Activated CD4-positive, alpha-beta memory T cell treated with anti-CD3 and anti-CD28 coated beads, Interleukin-2, amount 10 ng/mL, durations not matched to agents 7 days and 5 days (primary cell): Measurements from ENCODE around the gene EPHA7. TPM values are rescaled to one million over a fixed set of nuclear protein-coding genes. Genes with fewer than 3 reads are reported as not detected.

Source experiments
- CTCF ChIA-PET: fragments of 350-600 bp; sonication (Branson Sonifier 250); formaldehyde crosslinking; loops from one replicate; lab custom pipeline; 2021; ENCODE audit warnings: antibody characterized with exemption, inconsistent platforms; lab: Charles Lee
- POLR2A ChIA-PET: fragments of 350-600 bp; sonication (Branson Sonifier 250); formaldehyde crosslinking; loops from one replicate; lab custom pipeline; 2021; ENCODE audit warnings: antibody characterized with exemption; lab: Charles Lee
- DNase-seq: peaks from one replicate; pipeline ENCODE4 v3.0.0-alpha.2; 2020
- H3K27ac Mint-ChIP-seq: one replicate; pipeline ENCODE4 v1.8.0; 2021; ENCODE audit warnings: mild to moderate bottlenecking, mixed read lengths
- H3K27me3 Mint-ChIP-seq: one replicate; pipeline ENCODE4 v1.8.0; 2021; ENCODE audit warnings: mixed read lengths
- H3K36me3 Mint-ChIP-seq: one replicate; pipeline ENCODE4 v1.8.0; 2021; ENCODE audit warnings: low read depth, mixed read lengths
- H3K4me1 Mint-ChIP-seq: one replicate; pipeline ENCODE4 v1.8.0; 2021; ENCODE audit warnings: mixed read lengths
- H3K4me3 Mint-ChIP-seq: one replicate; pipeline ENCODE4 v1.8.0; 2021; ENCODE audit warnings: mild to moderate bottlenecking, mixed read lengths
- H3K9me3 Mint-ChIP-seq: one replicate; pipeline ENCODE4 v1.8.0; 2021; ENCODE audit warnings: mixed read lengths
- total RNA-seq, 2 experiments: library from RNA; stranded (reverse); gene quantifications; one replicate each; pipeline ENCODE4 v1.2.3, GENCODE V29; 2021

Gene EPHA7
- total RNA-seq: not detected

DNA sequence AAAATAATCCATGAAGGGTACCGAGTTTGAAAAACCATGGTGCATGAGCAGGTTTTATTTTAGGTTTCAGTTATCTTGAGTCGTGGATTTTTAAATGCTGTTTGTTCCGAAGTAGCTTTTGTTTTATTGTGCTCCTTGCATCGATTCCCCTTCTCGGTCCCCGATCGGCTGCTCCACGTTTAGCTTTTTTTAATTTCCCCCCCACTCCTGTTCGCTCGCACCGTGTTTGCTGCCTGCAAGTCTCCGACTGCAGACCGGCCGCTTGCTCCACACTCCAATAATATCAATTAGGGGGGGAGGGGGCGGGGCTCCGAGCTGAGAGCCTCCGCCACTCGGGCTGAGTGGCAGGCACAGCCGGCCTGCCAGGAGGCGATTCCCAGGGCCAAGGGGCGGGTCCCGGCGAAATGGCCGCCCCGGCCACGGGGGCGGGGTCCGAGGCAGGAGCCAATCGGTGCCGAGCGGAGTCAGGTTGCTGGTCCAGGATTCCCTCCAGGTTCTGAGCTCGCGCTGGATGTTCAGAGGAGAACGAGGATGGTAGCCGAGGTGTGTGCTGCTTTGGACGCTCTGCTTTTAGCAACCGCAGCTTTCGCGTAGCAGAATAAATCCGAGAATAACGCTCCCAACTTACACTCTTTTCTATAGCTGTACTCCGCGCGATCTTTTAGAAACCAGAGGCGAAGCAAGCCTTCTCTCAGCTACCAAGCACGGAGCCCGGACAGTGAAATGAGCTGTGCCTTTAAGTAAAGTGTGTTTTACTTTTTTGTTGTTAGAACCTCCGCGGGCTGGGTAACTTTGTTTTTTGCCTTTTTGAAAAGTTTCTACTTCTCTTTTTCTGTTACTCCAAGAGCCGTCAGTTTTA is at the start of gene EPHA7:
EPHA7 (minus strand) TSS at position 256 of the 859 bp plus-strand sequence; CDS start at position 38, 218 bp downstream.
- CTCF ChIA-PET: no interaction called here
- POLR2A ChIA-PET: no interaction called here
- no peaks in the 10 kb centered on the region for H3K9me3 Mint-ChIP-seq
- H3K36me3 Mint-ChIP-seq: no peaks in the 10 kb centered on the region
- no peak within 1 kb of the TSS for H3K27ac Mint-ChIP-seq
- H3K4me3 Mint-ChIP-seq: peak within 1 kb of the TSS; percentile 67
- DNase-seq: peak; percentile 37
- H3K27me3 Mint-ChIP-seq: peaks cover 48% of the 10 kb centered on the region
- H3K4me1 Mint-ChIP-seq: peaks cover 21% of the 10 kb centered on the region

DNA sequence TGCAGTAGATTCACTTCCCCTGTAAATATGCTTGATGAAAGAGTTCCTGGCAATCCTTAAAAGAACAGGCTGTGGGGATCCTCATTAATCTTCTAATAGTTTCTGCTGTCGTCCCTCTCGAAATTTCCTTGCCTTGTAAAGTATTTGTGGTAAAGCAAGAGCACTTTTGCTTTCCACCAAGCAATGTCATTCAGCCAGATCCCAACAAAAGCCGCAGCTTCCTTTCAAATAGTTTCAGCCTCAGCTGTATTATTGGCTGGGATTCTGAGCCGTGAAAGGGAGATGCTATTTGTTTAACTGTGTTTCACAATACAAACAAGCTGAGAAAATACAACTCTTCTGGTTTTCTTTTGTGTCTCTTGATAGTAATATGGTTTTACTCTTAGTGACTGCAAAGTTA is 48.9 kb upstream of the EPHA7 start:
- POLR2A ChIA-PET: no interaction called here
- Mint-ChIP-seq H3K27me3 (no peaks in the 10 kb centered on the region), H3K27ac (no peak overlapping the region), H3K9me3 (peaks cover 4% of the 10 kb centered on the region), H3K4me1 (no peaks in the 10 kb centered on the region), H3K4me3 (no peak overlapping the region), H3K36me3 (no peaks in the 10 kb centered on the region)
- CTCF ChIA-PET: no interaction called here
- no peak for DNase-seq

- Mint-ChIP-seq H3K36me3 (no peaks in the 10 kb centered on the region), H3K4me1 (no peaks in the 10 kb centered on the region), H3K4me3 (no peak overlapping the region), H3K27me3 (no peaks in the 10 kb centered on the region), H3K27ac (no peak overlapping the region), H3K9me3 (peaks cover 5% of the 10 kb centered on the region)
- CTCF ChIA-PET: no interaction called here
- DNase-seq: no peak
- POLR2A ChIA-PET: no interaction called here
Observed at GRCh38 chr6:93454533-93454932, 35.2 kb upstream of the EPHA7 start.

DNA sequence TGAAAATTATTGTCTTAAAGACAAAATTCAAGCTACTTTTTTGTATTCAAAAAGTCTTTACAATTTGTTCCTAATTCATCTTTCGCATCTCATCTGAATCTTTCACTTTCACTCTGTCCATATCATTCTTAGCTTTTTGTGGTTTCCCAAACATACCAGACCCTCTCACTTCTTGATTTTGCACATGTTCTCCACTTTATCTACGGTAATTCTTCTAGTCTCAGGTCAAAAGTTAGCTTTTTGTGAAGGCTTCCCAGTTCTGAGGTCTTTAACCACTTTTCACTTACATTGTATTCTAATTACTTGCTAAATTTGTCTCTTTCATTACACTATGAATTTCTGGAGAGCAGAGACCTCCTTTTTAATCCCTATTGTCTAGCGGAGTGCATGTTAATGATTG is 34.6 kb upstream of the EPHA7 start:
- Mint-ChIP-seq H3K4me1 (no peaks in the 10 kb centered on the region), H3K36me3 (no peaks in the 10 kb centered on the region), H3K9me3 (peaks cover 5% of the 10 kb centered on the region), H3K27me3 (no peaks in the 10 kb centered on the region), H3K4me3 (no peak overlapping the region), H3K27ac (no peak overlapping the region)
- ChIA-PET POLR2A (no interaction called here), CTCF (no interaction called here)
- DNase-seq: no peak

- Mint-ChIP-seq H3K27ac (no peak overlapping the region), H3K4me3 (no peak overlapping the region), H3K27me3 (no peaks in the 10 kb centered on the region), H3K4me1 (no peaks in the 10 kb centered on the region), H3K36me3 (no peaks in the 10 kb centered on the region), H3K9me3 (peaks cover 3% of the 10 kb centered on the region)
- ChIA-PET POLR2A (no interaction called here), CTCF (no interaction called here)
- no peak for DNase-seq
Observed at GRCh38 chr6:93447874-93448273, 28.5 kb upstream of the EPHA7 start.

DNA sequence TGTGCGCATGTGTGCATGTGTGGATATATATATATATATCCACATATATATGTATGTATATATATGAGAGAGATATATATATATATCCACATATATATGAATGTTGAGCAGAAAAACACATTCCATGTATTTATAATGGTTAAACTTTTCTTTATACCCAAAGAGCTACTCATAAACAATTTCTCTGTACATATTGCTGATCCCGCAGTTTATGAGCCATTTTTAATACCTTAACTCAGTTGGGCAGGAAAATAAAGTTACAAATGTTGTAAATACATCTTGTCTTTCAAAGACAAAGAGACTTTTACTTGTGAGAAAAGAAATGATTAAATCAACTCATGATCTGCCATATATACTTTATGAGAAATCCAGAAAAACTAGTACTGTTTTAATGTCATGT is 18.1 kb upstream of the EPHA7 start:
- CTCF ChIA-PET: no interaction called here
- no peaks in the 10 kb centered on the region for H3K27me3 Mint-ChIP-seq
- H3K9me3 Mint-ChIP-seq: no peaks in the 10 kb centered on the region
- no peak overlapping the region for H3K4me3 Mint-ChIP-seq
- H3K27ac Mint-ChIP-seq: no peak overlapping the region
- no peaks in the 10 kb centered on the region for H3K4me1 Mint-ChIP-seq
- DNase-seq: no peak
- POLR2A ChIA-PET: no interaction called here
- no peaks in the 10 kb centered on the region for H3K36me3 Mint-ChIP-seq

DNA sequence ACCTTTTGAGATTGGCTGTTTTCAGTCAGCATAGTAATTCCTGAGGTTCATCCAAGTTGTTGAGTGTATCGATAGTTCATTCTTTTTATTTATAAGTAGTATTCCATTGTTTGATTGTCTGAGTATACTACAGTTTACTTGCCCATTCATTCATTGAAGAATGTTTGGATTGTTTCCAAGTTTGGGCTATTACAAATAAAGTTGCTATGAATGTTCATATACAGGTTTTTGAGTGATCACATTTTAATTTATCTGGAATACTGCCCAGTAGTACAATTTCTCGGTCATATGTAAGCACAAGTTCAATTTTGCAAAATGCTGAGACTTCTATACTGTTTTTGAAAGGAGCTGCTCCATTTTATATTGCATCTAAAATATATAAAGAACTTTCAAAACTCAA is 14.2 kb upstream of the EPHA7 start:
- POLR2A ChIA-PET: no interaction called here
- Mint-ChIP-seq H3K9me3 (no peaks in the 10 kb centered on the region), H3K4me1 (no peaks in the 10 kb centered on the region), H3K27me3 (no peaks in the 10 kb centered on the region), H3K36me3 (no peaks in the 10 kb centered on the region), H3K4me3 (no peak overlapping the region), H3K27ac (no peak overlapping the region)
- CTCF ChIA-PET: no interaction called here
- DNase-seq: no peak

DNA sequence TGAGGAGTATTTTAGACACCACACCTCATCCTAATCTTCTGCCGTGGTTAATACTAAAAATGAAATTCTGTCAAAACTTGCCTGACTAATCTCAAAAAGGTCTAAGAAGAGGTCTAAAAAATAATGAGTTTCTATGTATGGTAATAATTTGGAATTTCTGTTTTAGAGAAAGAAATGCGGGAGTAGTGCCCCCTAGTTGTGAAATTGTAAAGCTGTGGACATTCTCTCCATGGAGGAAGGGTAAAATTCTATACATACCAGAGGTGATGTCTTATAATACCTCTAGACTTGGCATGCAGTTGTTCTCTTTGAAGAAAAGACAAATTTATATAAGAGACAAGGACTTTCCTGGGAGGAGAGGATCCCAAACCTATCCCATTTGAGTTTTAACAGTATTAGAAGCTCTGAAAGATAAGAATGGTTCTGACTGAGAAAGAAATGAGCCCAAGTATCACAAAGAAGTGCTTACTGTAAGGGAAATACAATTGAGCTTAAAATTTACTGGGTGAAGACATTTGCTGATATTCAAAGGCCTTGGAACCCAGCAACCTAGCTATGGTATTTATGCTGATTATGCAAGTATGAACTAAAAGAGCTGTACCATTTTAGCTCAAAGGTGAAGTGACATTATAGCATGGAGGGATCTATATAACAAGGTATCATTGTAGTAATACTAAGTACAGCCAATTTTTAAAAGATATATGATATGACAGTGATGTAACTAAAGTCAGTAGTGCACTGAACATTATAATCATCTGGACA is 5.1 kb upstream of the EPHA7 start:
- no peaks in the 10 kb centered on the region for H3K9me3 Mint-ChIP-seq
- no peak overlapping the region for H3K27ac Mint-ChIP-seq
- no peak for DNase-seq
- H3K36me3 Mint-ChIP-seq: no peaks in the 10 kb centered on the region
- peaks cover 7% of the 10 kb centered on the region for H3K4me1 Mint-ChIP-seq
- H3K27me3 Mint-ChIP-seq: peaks cover 17% of the 10 kb centered on the region
- ChIA-PET POLR2A (no interaction called here), CTCF (interaction anchor here (1.7 kb wide), 1 partner anchor 15 kb away, joined by 3 read pairs; no protein-coding TSS in a partner anchor)
- no peak overlapping the region for H3K4me3 Mint-ChIP-seq

DNA sequence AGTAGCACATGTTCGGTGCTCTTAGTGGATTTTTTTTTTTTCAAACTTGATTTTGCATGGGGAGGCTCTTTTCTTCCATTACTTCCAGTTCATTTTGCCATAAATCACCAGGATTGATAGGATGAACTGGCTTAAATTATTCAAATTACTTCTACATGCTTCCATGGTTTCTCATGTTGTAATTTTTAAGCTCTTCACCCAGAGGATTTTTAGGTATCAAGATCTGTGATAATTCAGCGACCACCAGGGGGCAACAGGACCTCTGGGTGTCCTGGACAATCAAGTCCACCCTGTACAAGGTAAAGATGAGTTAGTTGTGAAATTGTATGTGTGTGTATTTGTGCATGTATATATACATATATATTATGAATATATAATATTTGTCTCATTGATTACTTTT is 4.2 kb upstream of the EPHA7 start:
- DNase-seq: no peak
- no peaks in the 10 kb centered on the region for H3K36me3 Mint-ChIP-seq
- H3K27ac Mint-ChIP-seq: no peak overlapping the region
- peaks cover 24% of the 10 kb centered on the region for H3K27me3 Mint-ChIP-seq
- no peaks in the 10 kb centered on the region for H3K9me3 Mint-ChIP-seq
- no peak overlapping the region for H3K4me3 Mint-ChIP-seq
- CTCF ChIA-PET: interaction anchor here (0.9 to 1.7 kb wide), 2 partner anchors 14 to 1667 kb away, joined by 3 to 4 read pairs; no protein-coding TSS in a partner anchor
- POLR2A ChIA-PET: no interaction called here
- peaks cover 11% of the 10 kb centered on the region for H3K4me1 Mint-ChIP-seq

DNA sequence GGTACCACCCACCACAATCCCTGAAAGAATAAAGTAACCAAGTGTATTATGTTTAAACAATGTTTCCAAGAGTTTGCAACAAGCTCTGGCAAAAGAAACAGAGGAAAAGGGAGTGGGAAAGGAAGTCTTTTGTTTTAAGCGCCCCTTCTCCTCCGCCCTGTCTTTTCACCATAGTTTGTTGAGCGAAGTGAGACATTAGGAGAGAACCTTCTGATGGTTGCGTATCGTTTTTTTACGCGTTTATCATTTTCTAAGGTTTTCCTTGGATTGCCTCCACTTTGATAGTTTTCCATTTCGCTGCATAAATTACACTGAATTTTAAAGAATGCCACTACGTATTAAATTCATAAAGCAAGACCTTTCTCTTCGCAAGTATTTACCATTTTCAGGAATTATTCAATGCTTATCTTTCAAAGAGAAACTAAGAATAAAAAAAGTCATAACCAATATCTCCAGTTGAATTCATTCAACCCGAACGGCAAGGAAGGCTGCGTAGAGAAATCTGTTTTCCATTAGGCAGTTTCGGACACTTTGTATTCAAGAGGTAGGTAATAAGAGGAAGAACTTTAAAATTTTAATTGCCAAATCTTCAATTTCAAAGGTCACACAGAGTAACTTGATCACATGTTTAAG is 920 bp upstream of the EPHA7 start:
- H3K4me1 Mint-ChIP-seq: peaks cover 21% of the 10 kb centered on the region
- H3K9me3 Mint-ChIP-seq: no peaks in the 10 kb centered on the region
- no peak overlapping the region for H3K4me3 Mint-ChIP-seq
- no peak for DNase-seq
- H3K27me3 Mint-ChIP-seq: peaks cover 45% of the 10 kb centered on the region
- H3K36me3 Mint-ChIP-seq: no peaks in the 10 kb centered on the region
- ChIA-PET CTCF (no interaction called here), POLR2A (no interaction called here)
- no peak overlapping the region for H3K27ac Mint-ChIP-seq

- ChIA-PET CTCF (no interaction called here), POLR2A (no interaction called here)
- H3K27me3 Mint-ChIP-seq: peaks cover 50% of the 10 kb centered on the region
- no peaks in the 10 kb centered on the region for H3K9me3 Mint-ChIP-seq
- H3K4me1 Mint-ChIP-seq: peaks cover 21% of the 10 kb centered on the region
- H3K4me3 Mint-ChIP-seq: peak overlapping the region; percentile 67
- H3K36me3 Mint-ChIP-seq: no peaks in the 10 kb centered on the region
- no peak for DNase-seq
- H3K27ac Mint-ChIP-seq: no peak overlapping the region
Observed at GRCh38 chr6:93418408-93419303, 703 bp downstream of the EPHA7 start.

- no peak overlapping the region for H3K4me3 Mint-ChIP-seq
- H3K4me1 Mint-ChIP-seq: peaks cover 21% of the 10 kb centered on the region
- ChIA-PET CTCF (no interaction called here), POLR2A (no interaction called here)
- DNase-seq: no peak
- H3K9me3 Mint-ChIP-seq: no peaks in the 10 kb centered on the region
- peaks cover 50% of the 10 kb centered on the region for H3K27me3 Mint-ChIP-seq
- H3K27ac Mint-ChIP-seq: no peak overlapping the region
- H3K36me3 Mint-ChIP-seq: no peaks in the 10 kb centered on the region
Observed at GRCh38 chr6:93418033-93418407, 1.3 kb downstream of the EPHA7 start.
